CD4-positive, alpha-beta T cell treated with Interleukin-17A for 1 hour (primary cell): Measurements from ENCODE around the gene NT5C3B.
"Not testable (repeated sequence)": the region's sequence is repeated elsewhere in the genome, so short reads cannot be mapped to it uniquely, and the experiment has no call there.

Experiments used
- DNase-seq: peaks from one replicate; pipeline ENCODE4 v3.0.0-alpha.2; 2020

Gene NT5C3B

GRCh38 chr17:41837761-41838538 is 1.9 kb upstream of the NT5C3B start, which contains the start of gene KLHL10:
KLHL10 (plus strand) TSS chr17:41837825; CDS start chr17:41837933, 108 bp downstream.
- no peak for DNase-seq

DNA sequence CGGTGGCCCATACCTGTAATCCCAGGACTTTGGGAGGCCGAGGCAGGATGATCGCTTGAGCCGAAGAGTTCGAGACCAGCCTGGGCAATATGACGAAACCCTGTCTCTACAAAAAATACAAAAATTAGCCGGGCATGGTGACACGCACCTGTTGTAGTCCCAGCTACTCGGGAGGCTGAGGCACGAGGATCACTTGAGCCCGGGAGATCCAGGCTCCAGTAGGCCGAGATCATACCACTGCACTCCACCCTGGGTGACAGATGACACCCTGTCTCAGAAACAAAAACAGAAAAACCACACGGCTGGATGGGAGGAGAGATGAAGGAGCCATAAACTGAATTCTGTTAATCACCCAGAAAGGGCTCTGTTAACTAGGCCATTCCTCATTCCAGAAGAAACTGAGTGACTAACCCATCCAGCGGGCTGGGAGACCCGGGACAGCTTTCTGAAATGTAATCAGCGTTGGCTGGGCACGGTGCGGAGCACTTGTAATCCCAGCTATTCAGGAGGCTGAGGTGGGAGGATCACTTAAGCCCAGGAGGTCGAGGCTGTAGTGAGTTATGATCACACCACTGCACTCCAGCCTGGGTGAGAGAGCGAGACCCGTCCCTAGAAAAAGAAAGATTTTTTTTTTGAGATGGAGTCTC is 641 bp upstream of the NT5C3B start:
- DNase-seq, result no peak

DNA sequence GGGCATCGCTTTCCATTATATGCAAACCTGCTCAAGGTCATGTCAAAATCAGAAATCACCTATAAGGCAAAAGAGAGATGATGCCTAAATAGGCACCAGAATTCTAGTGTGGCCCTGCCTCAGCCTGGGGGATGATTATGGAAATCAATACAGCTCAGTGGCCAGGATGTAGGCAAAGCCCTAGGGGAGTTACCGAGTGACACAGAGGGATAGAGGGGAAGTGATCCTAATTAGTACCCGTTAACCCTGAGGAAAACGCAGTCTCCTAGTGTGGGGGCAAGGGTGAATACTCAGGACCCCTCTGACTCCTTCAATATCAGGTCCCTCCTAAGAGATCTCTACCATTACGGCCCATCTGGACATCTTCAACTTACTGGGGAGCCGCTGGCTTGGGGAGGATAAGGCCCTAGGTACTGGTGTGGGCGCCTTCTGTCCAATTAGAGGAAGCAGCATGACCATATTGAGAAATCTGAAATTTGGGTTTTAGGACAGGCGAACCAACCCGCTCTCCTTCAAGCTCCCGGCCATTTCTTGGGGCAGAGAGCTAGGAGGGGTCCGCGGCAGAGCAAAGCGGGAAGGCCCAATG is 725 bp downstream of the NT5C3B start:
- DNase-seq, result no peak

DNA sequence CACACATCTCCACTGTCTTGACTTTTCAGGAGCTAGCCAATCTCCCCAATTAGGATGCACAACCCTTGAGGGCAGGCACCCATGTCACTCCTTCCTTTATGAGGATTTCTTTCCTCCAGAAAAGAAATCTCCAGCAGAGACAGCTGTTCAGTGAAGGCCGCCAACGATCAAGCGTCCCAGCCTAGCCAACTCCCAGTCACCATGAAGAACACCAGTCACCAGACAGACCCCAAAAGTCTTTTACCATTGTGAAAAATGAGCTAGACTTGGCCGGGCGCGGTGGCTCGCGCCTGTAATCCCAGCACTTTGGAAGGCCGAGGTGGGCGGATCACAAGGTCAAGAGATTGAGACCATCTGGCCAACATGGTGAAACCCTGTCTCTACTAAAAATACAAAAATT is 6.1 kb downstream of the NT5C3B start:
- not testable (repeated sequence) for DNase-seq

DNA sequence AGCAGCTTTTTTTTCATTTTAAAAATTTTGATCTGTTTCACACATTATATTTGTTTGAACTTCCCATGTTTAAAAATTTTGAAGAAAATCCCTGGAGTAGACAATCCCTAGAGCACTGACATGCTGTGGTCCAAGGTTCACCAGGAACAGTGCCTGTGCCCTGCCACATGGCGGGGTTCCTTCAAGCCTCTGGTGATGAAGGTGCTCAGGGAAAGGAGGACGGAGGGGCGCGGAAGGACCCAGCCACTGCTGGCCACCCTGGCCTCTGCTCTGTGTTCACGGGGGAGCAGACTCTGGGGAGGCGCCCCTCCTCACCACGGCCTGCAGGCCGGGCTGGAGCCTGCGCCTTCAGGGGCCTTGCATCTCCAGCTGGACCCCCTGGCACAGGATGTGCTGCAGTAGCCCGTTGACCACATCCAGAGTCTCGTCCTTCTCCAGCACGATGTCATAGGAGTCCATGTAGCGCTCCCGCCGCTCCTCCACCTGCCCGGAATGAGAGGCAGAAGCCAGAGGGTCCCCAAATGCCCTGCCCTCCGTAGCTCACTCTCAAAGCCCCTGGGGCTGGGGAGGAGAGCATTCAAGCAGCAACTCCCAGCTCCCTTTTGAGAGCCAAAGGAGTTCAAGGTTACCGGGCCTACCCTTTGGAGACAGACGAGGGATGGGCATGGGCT is 10.7 kb downstream of the NT5C3B start:
- no peak for DNase-seq

GRCh38 chr17:41824086-41824485 is 11.9 kb downstream of the NT5C3B start:
- DNase-seq, result no peak

DNA sequence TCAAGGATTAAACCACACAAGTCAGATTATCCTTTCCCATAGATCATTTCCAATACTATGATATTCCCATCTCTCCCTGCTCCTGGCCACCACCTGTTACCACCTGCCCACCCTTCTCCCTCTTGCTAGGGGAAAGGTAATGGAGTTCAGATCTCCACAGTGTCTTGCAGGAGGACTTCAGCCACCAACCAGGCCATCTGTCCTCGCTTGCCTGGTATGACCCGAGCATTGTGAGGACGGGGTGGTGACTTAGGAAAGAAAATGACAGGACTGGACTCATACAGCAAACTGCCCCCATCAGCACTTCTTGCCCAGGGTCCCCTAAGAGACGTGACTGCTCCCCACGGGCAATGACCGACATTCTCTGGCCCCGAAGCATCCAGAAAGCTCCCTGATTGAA is 12.5 kb downstream of the NT5C3B start:
- no peak for DNase-seq

DNA sequence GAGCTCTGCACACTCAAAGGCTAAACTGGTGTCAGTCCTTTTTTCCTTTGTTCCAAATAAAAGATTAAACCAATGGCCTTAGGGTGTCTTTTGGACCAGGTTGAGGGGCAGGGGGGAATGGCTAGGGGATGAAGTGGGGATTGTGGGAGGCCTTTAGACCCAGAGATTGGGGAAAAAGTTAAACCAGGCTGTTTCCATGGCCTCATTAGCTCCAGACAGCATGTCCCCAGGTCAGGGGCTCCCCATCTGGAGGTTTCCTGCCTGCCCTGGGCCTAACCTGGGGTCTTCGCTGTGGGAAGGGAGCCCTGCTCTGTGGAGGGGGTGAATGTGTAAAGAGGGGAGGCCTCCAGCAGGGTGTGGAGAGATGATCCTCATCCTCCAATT is 12.9 kb downstream of the NT5C3B start:
- DNase-seq, result no peak

- DNase-seq, result no peak
Observed at GRCh38 chr17:41822216-41823140, 13.6 kb downstream of the NT5C3B start.

DNA sequence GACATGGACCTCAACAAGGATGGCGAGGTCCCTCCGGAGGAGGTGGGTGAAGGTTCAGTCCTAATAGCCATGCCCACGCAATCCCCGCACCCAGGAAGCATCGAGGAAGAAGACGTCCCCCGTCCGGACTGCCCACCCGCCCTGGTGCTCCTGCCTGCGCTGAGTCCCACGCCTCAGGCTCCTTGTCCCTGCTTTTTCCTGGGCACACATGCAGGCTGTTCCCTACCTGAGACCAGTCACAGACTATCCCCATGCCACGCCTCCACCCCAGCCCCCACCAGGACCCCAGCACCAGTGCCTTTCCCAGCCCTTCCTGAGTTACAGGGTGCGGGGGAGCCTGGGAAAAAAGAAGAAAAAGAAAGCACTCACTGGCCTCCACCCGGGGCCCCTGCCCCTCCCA is 14.3 kb downstream of the NT5C3B start:
- DNase-seq, result no peak

DNA sequence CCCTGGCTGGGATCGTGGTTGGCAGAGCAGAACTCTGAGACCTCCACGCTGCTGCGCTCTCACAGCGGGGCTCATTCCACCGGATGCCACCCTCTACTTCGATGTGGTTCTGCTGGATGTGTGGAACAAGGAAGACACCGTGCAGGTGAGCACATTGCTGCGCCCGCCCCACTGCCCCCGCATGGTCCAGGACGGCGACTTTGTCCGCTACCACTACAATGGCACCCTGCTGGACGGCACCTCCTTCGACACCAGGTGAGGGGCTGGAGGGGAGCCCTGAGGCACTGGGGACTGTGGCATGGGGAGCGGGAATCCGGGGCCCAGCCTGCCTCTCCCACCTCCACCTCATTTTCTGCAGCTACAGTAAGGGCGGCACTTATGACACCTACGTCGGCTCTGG is 18.0 kb downstream of the NT5C3B start:
- no peak for DNase-seq

- no peak for DNase-seq
Observed at GRCh38 chr17:41816637-41817320, 19.3 kb downstream of the NT5C3B start.

DNA sequence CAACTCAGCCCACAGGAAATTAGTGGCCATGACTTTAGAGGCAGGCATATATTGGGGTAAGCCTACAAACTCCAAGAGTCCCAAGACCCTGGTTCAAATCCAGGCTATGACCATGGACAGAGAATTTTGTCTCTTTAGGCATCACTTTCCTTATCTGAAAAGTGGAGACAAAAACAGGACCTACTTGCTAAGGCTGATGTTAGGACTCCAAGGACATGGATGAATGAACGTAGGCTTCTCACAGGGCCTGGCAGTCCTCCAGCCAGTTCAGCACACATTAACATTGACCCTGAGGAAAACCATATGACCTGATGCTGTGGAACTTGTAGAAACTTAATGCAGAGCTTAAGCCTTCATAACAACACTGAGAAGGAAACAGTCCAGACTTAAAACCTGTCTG is 21.8 kb downstream of the NT5C3B start:
- DNase-seq, result no peak

DNA sequence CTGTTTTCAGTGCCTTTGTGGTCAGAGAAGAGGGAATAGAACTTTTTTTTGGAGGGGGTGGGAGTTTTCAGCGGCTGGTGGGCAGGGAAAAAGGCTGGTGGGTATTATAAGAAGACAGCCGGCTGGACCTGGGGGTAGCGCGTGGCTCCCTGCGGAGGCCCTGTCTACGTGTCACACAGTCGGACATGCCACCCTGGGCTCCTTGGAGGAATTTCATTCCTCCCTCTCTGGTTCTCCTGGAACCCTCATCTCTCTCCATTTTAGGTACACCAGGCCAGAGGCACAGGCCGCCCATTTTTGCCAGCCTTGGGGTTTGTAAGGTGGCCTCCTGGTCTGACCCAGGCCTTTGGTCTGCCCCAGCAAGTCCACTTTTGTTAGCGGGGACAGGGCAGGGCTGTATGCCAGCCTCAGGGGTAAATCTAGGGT is 22.3 kb downstream of the NT5C3B start:
- DNase-seq, result no peak

GRCh38 chr17:41813152-41813680 is 22.8 kb downstream of the NT5C3B start:
- no peak for DNase-seq

DNA sequence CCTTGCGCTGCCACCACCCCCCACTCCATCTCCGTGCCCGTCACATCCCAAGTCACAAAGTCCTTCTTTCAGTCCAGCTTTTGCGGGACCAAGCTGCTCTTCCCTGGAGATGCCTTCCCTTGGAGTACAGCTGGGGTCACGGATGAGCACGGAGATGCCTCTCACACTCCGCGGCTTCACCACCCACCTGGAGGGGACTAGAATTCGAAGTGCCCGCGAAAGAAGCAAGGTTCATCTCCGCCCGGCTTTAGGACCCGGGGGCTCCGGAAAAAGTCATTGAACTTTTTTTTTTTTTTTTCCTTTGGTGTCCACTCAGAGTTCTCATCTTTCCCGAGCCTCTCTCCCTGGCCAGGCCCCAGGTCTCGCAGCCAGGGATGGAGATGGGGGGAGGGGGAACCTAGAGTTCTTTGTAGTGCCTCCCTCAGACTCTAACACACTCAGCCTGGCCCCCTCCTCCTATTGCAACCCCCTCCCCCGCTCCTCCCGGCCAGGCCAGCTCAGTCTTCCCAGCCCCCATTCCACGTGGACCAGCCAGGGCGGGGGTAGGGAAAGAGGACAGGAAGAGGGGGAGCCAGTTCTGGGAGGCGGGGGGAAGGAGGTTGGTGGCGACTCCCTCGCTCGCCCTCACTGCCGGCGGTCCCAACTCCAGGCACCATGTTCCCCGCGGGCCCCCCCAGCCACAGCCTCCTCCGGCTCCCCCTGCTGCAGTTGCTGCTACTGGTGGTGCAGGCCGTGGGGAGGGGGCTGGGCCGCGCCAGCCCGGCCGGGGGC is 23.5 kb downstream of the NT5C3B start, which contains the start of gene FKBP10:
FKBP10 (plus strand) TSS at position 624 of the 771 bp plus-strand sequence; CDS start at position 655, 31 bp downstream.
- DNase-seq, result peak; percentile 43

DNA sequence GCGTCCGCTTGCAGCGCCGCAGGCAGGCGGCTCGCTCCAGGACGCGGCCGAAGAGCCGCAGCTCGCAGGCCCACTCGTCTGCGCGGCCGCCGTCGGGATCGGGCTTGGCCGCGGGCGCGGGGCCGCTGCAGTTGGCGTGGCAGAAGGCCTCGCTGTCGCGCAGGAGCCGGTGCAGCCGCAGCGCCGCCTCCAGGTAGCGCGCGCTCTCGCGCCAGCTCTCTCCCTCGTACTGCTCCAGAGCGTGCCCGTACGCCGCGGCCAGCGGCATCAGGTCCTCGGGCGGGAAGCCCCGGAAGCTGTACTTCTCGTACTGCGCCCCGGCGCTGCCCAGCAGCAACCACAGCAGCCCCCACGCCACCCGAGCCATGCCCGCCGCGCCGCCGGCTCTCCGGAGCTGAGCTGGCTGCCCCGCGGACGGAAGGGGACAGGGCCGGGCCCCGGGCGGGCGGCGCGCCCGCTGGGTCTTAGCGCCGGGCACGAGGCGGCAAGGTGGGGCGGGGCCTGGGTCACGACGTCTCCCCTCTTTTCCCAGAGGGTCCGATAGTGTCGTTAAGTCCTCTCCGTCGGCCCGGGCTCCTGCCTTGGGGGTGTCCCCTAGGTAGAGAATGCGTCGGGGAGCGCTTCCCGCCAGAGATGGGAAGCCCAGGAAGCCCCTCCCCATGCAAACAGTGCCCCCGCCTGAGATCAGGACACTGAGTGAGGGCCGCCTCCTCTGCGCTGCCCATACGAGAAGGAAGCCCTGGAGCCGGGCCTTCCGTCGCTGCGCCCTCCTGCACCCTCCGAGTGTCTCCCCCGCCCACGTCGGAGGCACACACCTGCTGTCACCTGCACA is 24.3 kb downstream of the NT5C3B start, which contains the start of gene P3H4:
P3H4 (minus strand) TSS at position 401 of the 832 bp plus-strand sequence; CDS start at position 367, 34 bp downstream.
- peak; percentile 74 for DNase-seq

GRCh38 chr17:41810659-41811548 is 25.1 kb downstream of the NT5C3B start:
- no peak for DNase-seq
